22Rv1 (cell line): ENCODE data around the gene LCN1.

Experiments used
- H3K27ac ChIP-seq: fragments of 450-650 bp; 2 replicates; pipeline ENCODE4 v1.5.1; 2017
- ZFX ChIP-seq: fragments of 450-650 bp; IDR thresholded peaks from 2 replicates; pipeline ENCODE4 v1.6.1; 2017; ENCODE audit warnings: antibody characterized with exemption, borderline replicate concordance
- TF ChIP-seq, protein P1 (sequence below): fragments of 450-650 bp; IDR thresholded peaks from 2 replicates; pipeline ENCODE4 v1.5.1; 2017; ENCODE audit warnings: mild to moderate bottlenecking

Gene LCN1

DNA sequence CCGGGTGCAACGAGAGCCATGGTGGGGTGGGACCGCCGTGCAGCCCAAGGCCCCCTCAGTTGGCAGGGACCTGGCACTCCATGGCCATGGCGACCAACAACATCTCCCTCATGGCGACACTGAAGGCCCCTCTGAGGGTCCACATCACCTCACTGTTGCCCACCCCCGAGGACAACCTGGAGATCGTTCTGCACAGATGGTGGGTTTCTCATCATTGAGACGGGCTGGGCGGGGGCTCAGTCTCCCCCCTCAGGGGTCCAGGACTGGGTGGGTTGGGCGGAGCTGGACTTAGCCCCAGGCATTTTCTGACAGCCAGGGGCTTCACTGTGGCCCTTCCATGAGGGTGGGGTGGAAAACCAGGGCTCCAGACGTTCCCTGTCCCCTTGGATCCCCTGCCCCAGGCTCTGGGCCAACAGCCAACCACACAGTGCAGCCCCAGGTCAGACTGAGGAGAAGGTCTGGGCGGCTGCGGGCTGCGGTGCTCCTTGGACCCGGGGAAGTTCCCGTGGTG lies 41.0 kb downstream of the LCN1 start:
- no peak overlapping the region for H3K27ac ChIP-seq
- TF ChIP-seq ZFX: no peak
- TF ChIP-seq, protein P1, sequence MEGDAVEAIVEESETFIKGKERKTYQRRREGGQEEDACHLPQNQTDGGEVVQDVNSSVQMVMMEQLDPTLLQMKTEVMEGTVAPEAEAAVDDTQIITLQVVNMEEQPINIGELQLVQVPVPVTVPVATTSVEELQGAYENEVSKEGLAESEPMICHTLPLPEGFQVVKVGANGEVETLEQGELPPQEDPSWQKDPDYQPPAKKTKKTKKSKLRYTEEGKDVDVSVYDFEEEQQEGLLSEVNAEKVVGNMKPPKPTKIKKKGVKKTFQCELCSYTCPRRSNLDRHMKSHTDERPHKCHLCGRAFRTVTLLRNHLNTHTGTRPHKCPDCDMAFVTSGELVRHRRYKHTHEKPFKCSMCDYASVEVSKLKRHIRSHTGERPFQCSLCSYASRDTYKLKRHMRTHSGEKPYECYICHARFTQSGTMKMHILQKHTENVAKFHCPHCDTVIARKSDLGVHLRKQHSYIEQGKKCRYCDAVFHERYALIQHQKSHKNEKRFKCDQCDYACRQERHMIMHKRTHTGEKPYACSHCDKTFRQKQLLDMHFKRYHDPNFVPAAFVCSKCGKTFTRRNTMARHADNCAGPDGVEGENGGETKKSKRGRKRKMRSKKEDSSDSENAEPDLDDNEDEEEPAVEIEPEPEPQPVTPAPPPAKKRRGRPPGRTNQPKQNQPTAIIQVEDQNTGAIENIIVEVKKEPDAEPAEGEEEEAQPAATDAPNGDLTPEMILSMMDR: no peak

DNA sequence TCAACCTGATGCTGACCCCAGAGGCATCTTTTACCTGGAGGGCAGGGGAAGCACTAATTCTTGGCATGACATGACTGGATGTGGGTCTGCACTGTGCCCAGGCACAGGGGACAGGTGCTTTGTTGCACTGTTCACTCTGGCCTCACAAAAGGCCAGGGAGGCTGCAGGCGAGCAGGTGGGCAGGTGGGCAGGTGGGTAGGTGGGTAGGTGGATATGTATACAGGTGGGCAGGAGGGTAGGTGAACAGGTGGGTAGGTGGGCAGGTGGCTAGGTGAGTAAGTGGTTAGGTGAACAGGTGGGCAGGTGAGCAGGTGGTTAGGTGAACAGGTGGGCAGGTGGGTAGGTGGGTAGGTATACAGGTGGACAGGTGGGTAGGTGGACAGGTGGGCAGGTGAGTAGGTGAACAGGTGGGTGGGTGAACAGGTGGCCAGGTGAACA lies 41.8 kb downstream of the LCN1 start:
- TF ChIP-seq ZFX: no peak
- TF ChIP-seq, protein P1: no peak
- no peak overlapping the region for H3K27ac ChIP-seq

DNA sequence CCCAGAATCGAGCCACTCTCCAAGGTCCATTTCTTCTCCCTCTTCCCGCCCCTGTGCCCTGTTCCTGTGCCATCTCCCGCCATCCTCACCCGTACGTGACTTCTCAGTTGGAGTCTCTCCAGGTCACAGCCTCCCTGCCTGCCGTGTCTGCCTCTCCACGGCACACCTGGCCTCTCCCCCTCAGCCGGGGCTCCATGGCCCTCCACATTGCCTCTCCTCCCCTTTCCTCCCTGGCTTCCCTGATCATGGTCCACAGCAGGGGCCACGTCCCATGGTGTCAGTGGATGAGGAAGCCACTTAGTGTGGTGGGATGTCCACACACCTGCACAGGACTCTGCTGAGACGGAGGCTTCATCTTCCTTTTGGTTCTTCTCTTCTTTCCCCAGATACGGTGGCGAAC lies 42.6 kb downstream of the LCN1 start:
- no peak overlapping the region for H3K27ac ChIP-seq
- TF ChIP-seq ZFX: no peak
- TF ChIP-seq, protein P1: no peak

DNA sequence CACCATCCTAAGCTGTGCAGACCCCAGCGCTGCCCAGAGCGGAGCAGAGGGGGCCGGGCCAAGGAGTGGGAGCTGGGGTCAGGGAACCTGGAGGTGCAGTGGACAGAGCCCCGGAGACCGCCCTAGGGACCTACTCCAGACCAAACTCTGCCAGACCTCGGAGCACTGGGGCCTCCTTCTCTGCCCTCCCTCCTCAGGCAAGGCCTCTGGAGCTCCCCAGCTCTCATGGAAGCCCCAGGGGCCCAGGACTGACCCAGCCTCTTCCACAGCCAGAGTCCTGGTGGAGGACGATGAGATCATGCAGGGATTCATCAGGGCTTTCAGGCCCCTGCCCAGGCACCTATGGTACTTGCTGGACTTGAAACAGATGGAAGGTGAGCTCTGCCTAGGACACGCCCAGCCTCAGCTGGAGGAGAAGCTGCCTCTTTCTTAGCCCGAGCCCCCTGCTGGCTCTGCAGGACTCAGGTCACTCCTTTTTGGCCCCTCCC lies 43.9 kb downstream of the LCN1 start:
- TF ChIP-seq, protein P1: no peak
- no peak for TF ChIP-seq ZFX
- H3K27ac ChIP-seq: no peak overlapping the region

DNA sequence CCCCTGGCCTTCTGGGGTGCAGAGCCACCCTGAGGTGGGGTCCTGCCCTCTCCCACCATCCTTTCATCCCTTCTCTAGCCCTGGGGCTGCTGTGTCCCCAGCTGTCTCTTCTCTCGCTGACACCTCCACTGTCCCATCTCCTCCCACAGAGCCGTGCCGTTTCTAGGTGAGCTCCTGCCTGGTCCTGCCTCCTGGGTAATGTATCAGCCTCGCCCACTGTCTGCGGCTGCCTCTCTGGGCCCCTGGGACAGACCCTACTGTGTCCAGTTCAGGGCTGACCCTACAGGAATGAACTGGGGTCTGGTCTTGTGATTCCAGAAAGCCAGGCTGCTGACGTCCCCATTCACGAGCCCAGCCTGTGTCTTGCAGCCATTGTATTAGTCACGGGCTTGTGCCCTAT lies 44.4 kb downstream of the LCN1 start:
- H3K27ac ChIP-seq: no peak overlapping the region
- TF ChIP-seq, protein P1: no peak
- no peak for TF ChIP-seq ZFX

DNA sequence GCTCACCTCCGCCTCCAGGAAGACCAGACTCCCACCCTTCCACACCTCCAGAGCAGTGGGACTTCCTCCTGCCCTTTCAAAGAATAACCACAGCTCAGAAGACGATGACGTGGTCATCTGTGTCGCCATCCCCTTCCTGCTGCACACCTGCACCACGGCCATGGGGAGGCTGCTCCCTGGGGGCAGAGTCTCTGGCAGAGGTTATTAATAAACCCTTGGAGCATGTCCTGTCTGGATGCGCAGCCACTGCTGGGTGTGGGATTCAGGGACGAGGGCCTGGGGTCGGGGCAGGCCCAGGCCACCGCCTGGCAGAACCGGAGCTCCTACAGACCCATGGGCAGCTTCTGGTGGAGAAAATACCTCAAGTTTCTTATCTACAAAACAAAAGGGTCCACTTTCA lies 45.3 kb downstream of the LCN1 start:
- no peak overlapping the region for H3K27ac ChIP-seq
- no peak for TF ChIP-seq ZFX
- TF ChIP-seq, protein P1: no peak

DNA sequence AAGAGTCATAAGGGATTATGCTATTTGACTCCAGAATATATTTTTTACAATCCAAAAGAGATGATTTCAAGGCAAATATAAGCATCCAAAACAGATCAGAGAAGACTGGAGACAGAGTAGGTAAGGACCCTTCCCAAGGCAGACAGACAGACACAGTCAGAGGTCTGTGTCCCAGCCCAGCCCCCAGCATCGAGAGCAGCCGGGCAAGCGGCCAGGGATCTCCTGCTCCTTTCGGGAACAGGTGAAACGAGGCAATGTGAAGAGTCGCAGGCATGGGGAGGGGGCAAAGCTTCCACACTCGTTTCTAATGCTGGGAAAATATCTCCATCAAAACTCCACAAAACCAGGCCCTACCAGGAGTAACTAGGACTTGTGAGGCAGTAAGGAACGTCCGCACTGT lies 46.1 kb downstream of the LCN1 start:
- H3K27ac ChIP-seq: no peak overlapping the region
- TF ChIP-seq, protein P1: no peak
- TF ChIP-seq ZFX: no peak
